SK-N-SH treated with all-trans-retinoic acid at 6 μM for 48 hours (cell line): ENCODE results near the gene TPCN1.

ENCODE experiments used
- ATAC-seq: fragments of 200-7000 bp; cut with Tn5 transposase; 3 replicates; pipeline ENCODE4 v1.9.1; 2020; ENCODE audit warnings: mild to moderate bottlenecking, moderate library complexity
- ARNTL ChIP-seq: fragments of 450-650 bp; formaldehyde crosslinking; IDR thresholded peaks from 2 replicates; pipeline ENCODE4 v1.5.0; 2020; ENCODE audit warnings: low read depth, mild to moderate bottlenecking, moderate library complexity, borderline replicate concordance
- CSDC2 ChIP-seq: fragments of 250-450 bp; sonication (Bioruptor Pico); IDR thresholded peaks from 2 replicates; pipeline ENCODE4 v1.5.0; 2020; ENCODE audit warnings: mild to moderate bottlenecking, moderate library complexity
- ESRRG ChIP-seq: fragments of 250-450 bp; sonication (Bioruptor Pico); IDR thresholded peaks from 2 replicates; pipeline ENCODE4 v1.6.1; 2021; ENCODE audit warnings: mild to moderate bottlenecking
- GLIS3 ChIP-seq: fragments of 250-450 bp; sonication (Bioruptor Pico); IDR thresholded peaks from 2 replicates; pipeline ENCODE4 v1.5.0; 2020; ENCODE audit warnings: mild to moderate bottlenecking, moderate library complexity
- ISL1 ChIP-seq: fragments of 250-450 bp; sonication (Bioruptor Pico); IDR thresholded peaks from 2 replicates; pipeline ENCODE4 v2.1.2; 2022; ENCODE audit warnings: mild to moderate bottlenecking, moderate library complexity
- OSR1 ChIP-seq: fragments of 250-450 bp; sonication (Bioruptor Pico); IDR thresholded peaks from 2 replicates; pipeline ENCODE4 v1.8.0; 2022; ENCODE audit warnings: moderate library complexity, mild to moderate bottlenecking, inconsistent platforms
- PPARA ChIP-seq: fragments of 250-450 bp; sonication (Bioruptor Pico); IDR thresholded peaks from 2 replicates; pipeline ENCODE4 v1.5.0; 2020; ENCODE audit warnings: mild to moderate bottlenecking, borderline replicate concordance
- RARB ChIP-seq: fragments of 250-450 bp; sonication (Bioruptor Pico); IDR thresholded peaks from 2 replicates; pipeline ENCODE4 v1.8.0; 2021; ENCODE audit warnings: mild to moderate bottlenecking, moderate library complexity
- SNAI2 ChIP-seq: fragments of 250-450 bp; sonication (Bioruptor Pico); IDR thresholded peaks from 2 replicates; pipeline ENCODE4 v1.5.0; 2020; ENCODE audit warnings: mild to moderate bottlenecking, moderate library complexity
- TCF4 ChIP-seq: fragments of 250-450 bp; sonication (Bioruptor Pico); IDR thresholded peaks from 2 replicates; pipeline ENCODE4 v1.8.0; 2021; ENCODE audit warnings: mild to moderate bottlenecking, moderate library complexity, borderline replicate concordance
- TOX ChIP-seq: fragments of 250-450 bp; sonication (Bioruptor Pico); IDR thresholded peaks from 2 replicates; pipeline ENCODE4 v1.8.0; 2021; ENCODE audit warnings: mild to moderate bottlenecking, moderate library complexity, borderline replicate concordance
- ZC3H10 ChIP-seq: fragments of 250-450 bp; sonication (Bioruptor Pico); IDR thresholded peaks from 2 replicates; pipeline ENCODE4 v1.5.1; 2021; ENCODE audit warnings: mild to moderate bottlenecking, moderate library complexity
- ZFP3 ChIP-seq: fragments of 250-450 bp; sonication (Bioruptor Pico); IDR thresholded peaks from 2 replicates; pipeline ENCODE4 v1.5.0; 2020; ENCODE audit warnings: mild to moderate bottlenecking, moderate library complexity
- ZFP30 ChIP-seq: fragments of 450-650 bp; formaldehyde crosslinking; IDR thresholded peaks from 2 replicates; pipeline ENCODE4 v1.5.0; 2022; ENCODE audit warnings: mild to moderate bottlenecking, moderate library complexity
- ZNF565 ChIP-seq: fragments of 450-650 bp; formaldehyde crosslinking; conservative IDR thresholded peaks from 2 replicates; pipeline ENCODE4 v1.5.0; 2020; ENCODE audit warnings: low read depth, mild to moderate bottlenecking, moderate library complexity
- ZNF70 ChIP-seq: fragments of 450-650 bp; formaldehyde crosslinking; IDR thresholded peaks from 2 replicates; pipeline ENCODE4 v1.5.0; 2020; ENCODE audit warnings: mild to moderate bottlenecking, moderate library complexity
- ZNF8 ChIP-seq: fragments of 450-650 bp; formaldehyde crosslinking; IDR thresholded peaks from 2 replicates; pipeline ENCODE4 v1.5.0; 2020; ENCODE audit warnings: mild to moderate bottlenecking, moderate library complexity
- TF ChIP-seq, protein P1 (sequence below): fragments of 250-450 bp; sonication (Bioruptor Pico); IDR thresholded peaks from 2 replicates; pipeline ENCODE4 v1.5.0; 2020; ENCODE audit warnings: mild to moderate bottlenecking, moderate library complexity
- TF ChIP-seq, protein P2 (sequence below): fragments of 250-450 bp; sonication (Bioruptor Pico); IDR thresholded peaks from 2 replicates; pipeline ENCODE4 v1.5.1; 2020; ENCODE audit warnings: low read depth, mild to moderate bottlenecking, moderate library complexity
- TF ChIP-seq, protein P3 (sequence below): fragments of 250-450 bp; sonication (Bioruptor Pico); IDR thresholded peaks from 2 replicates; pipeline ENCODE4 v1.8.0; 2021; ENCODE audit warnings: low read depth, mild to moderate bottlenecking, moderate library complexity, borderline replicate concordance
- TF ChIP-seq, protein P4 (sequence below): fragments of 250-450 bp; sonication (Bioruptor Pico); IDR thresholded peaks from 2 replicates; pipeline ENCODE4 v1.5.1; 2021; ENCODE audit warnings: mild to moderate bottlenecking, moderate library complexity

The TPCN1 gene

DNA sequence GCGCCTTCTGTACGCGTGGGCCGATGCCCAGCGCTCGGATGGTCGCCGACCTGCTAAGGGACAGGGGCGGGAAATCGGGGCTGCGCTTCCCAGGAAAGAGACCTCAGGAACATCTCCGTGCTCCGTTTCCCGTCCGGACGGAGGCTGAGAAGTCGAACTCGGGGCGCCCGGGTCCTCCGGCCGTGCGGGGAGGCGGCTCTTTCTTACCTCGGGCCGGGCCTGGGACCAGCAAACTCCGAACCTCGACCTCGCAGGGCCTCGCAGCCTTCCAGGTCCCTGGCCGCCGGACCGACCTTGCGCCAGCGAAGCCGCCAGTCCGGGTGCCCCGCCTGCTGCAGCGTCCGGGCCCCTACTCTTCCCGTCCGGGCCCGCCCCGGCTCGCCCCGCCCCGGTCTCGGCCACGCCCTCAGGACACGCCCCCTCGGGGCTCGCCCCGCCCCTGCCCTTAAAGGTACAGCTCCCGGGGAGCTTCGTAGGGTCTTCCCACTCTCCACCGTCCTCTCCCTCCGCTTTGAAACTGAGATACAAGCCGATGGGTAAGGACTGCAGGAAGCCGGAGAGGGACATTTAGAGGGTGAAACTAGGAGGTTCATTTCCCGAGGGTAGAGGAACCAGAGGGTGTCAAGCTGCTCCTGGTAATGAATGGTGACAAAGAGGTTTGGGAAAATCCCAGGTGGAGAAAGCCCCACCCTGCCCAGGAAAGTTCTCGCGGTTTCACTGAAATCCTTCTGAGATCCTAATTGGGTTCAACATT, 113.7 kb downstream of the TPCN1 start, which contains the start of gene SLC8B1:
Gene SLC8B1, minus strand, starts transcription at position 324 of the 754 bp plus-strand sequence. CDS start 2,231 bp downstream, outside the sequence.
- TF ChIP-seq TOX (CRISPR knock-in tag) = no peak
- TF ChIP-seq TCF4 (CRISPR knock-in tag) = no peak
- no peak for TF ChIP-seq SNAI2
- TF ChIP-seq PPARA (CRISPR knock-in tag) = no peak
- TF ChIP-seq ZFP3 = no peak
- TF ChIP-seq ARNTL (CRISPR knock-in tag) = no peak
- no peak for TF ChIP-seq RARB (CRISPR knock-in tag)
- TF ChIP-seq ZNF565 (CRISPR knock-in tag) = no peak
- TF ChIP-seq, protein P1, sequence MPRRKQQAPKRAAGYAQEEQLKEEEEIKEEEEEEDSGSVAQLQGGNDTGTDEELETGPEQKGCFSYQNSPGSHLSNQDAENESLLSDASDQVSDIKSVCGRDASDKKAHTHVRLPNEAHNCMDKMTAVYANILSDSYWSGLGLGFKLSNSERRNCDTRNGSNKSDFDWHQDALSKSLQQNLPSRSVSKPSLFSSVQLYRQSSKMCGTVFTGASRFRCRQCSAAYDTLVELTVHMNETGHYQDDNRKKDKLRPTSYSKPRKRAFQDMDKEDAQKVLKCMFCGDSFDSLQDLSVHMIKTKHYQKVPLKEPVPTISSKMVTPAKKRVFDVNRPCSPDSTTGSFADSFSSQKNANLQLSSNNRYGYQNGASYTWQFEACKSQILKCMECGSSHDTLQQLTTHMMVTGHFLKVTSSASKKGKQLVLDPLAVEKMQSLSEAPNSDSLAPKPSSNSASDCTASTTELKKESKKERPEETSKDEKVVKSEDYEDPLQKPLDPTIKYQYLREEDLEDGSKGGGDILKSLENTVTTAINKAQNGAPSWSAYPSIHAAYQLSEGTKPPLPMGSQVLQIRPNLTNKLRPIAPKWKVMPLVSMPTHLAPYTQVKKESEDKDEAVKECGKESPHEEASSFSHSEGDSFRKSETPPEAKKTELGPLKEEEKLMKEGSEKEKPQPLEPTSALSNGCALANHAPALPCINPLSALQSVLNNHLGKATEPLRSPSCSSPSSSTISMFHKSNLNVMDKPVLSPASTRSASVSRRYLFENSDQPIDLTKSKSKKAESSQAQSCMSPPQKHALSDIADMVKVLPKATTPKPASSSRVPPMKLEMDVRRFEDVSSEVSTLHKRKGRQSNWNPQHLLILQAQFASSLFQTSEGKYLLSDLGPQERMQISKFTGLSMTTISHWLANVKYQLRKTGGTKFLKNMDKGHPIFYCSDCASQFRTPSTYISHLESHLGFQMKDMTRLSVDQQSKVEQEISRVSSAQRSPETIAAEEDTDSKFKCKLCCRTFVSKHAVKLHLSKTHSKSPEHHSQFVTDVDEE (CRISPR knock-in tag) = no peak
- peak; percentile 99 for ATAC-seq

DNA sequence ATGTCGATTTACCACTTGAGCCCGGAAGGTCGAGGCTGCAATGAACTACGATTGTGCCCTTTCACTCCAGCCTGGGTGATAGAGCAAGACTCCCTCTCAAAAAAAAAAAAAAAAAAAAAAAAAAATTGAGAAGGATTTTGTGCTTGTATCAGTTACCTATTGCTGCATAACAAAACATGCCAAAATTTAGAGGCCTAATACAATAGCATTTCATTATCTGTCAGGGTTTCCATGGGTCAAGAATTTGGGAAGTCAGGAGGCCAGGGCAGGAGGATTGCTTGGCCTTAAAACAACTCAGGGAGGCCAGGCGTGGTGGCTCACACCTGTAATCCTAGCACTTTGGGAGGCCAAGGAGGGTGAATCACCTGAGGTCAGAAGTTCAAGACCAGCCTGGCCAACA, 118.3 kb downstream of the TPCN1 start:
- ATAC-seq = no peak

More for the DNA sequence above, 118.3 kb downstream of the TPCN1 start:
- TF ChIP-seq ZNF8 (no peak), SNAI2 (no peak), PPARA (CRISPR knock-in tag) (no peak), TOX (CRISPR knock-in tag) (no peak), ZNF70 (CRISPR knock-in tag) (no peak), CSDC2 (CRISPR knock-in tag) (no peak), ESRRG (CRISPR knock-in tag) (no peak), ARNTL (CRISPR knock-in tag) (no peak), GLIS3 (CRISPR knock-in tag) (no peak), ZC3H10 (no peak), ZNF565 (CRISPR knock-in tag) (no peak), TCF4 (CRISPR knock-in tag) (no peak), ZFP30 (no peak), ISL1 (CRISPR knock-in tag) (no peak), OSR1 (CRISPR knock-in tag) (no peak)
- TF ChIP-seq, protein P2, sequence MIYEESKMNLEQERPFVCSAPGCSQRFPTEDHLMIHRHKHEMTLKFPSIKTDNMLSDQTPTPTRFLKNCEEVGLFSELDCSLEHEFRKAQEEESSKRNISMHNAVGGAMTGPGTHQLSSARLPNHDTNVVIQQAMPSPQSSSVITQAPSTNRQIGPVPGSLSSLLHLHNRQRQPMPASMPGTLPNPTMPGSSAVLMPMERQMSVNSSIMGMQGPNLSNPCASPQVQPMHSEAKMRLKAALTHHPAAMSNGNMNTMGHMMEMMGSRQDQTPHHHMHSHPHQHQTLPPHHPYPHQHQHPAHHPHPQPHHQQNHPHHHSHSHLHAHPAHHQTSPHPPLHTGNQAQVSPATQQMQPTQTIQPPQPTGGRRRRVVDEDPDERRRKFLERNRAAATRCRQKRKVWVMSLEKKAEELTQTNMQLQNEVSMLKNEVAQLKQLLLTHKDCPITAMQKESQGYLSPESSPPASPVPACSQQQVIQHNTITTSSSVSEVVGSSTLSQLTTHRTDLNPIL (CRISPR knock-in tag) = no peak
- TF ChIP-seq, protein P3, sequence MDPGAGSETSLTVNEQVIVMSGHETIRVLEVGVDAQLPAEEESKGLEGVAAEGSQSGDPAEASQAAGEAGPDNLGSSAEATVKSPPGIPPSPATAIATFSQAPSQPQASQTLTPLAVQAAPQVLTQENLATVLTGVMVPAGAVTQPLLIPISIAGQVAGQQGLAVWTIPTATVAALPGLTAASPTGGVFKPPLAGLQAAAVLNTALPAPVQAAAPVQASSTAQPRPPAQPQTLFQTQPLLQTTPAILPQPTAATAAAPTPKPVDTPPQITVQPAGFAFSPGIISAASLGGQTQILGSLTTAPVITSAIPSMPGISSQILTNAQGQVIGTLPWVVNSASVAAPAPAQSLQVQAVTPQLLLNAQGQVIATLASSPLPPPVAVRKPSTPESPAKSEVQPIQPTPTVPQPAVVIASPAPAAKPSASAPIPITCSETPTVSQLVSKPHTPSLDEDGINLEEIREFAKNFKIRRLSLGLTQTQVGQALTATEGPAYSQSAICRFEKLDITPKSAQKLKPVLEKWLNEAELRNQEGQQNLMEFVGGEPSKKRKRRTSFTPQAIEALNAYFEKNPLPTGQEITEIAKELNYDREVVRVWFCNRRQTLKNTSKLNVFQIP (CRISPR knock-in tag) = no peak
- TF ChIP-seq, protein P4, sequence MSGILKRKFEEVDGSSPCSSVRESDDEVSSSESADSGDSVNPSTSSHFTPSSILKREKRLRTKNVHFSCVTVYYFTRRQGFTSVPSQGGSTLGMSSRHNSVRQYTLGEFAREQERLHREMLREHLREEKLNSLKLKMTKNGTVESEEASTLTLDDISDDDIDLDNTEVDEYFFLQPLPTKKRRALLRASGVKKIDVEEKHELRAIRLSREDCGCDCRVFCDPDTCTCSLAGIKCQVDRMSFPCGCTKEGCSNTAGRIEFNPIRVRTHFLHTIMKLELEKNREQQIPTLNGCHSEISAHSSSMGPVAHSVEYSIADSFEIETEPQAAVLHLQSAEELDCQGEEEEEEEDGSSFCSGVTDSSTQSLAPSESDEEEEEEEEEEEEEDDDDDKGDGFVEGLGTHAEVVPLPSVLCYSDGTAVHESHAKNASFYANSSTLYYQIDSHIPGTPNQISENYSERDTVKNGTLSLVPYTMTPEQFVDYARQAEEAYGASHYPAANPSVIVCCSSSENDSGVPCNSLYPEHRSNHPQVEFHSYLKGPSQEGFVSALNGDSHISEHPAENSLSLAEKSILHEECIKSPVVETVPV = no peak
- TF ChIP-seq, protein P1 (CRISPR knock-in tag) = no peak
